DMS153 treated with DMSO at 0.1 percent for 48 hours (cell line): Measurements from ENCODE around the gene CCSER1.
"Not testable (repeated sequence)": the region's sequence is repeated elsewhere in the genome, so short reads cannot be mapped to it uniquely, and the experiment has no call there.

Experiments
- DNase-seq: peaks from one replicate; lab custom pipeline; 2025; ENCODE audit not compliant: unreplicated experiment; lab: John Stamatoyannopoulos, UW

Gene CCSER1

DNA sequence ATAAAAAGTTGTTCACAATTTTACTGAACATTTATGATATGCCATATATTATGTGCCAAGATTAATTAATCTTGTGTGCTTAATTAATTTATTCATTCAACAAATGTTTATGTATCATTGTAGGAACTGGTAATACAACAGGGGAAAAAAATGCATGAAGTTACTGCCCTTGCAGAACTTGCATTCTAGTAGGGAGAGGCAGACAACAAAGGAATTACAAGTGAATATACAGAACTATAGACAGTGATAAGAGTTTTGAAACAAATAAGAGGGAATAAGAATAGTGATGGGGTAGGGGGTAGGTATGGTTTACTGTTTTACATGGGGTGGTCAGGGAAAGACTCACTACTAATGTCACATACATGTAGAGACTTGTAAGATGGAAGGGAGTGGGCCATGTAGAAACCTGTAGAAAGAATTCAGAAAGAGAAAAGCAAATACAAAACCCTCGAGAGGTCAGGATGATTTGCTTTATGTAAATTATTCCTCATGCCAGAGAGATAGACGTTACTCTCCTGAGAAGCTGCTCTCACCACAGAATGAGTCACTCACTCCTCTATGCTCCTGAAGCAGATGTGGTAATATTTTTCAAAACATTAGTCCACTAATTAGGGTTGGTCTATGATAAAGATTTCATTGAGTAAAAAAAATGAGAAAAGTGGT lies 1321.6 kb downstream of the CCSER1 start:
- no peak for DNase-seq

DNA sequence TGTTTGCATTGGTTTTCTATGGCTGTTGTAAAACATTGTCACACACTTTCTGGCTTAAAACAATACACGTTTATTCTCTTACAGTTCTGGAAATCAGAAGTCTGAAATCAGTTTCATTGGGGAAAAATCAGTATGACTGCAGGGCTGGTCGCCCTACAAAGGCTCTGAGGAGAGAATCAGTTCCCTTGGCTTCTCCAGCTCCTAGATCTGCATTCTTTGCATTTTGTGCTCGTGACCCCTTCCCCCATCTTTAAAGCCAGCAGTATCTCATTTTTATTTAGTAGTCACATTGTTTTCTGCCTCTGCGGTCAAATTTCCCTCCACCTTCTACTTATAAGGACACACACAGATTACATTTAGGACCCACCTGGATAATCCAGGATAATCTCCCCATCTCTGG lies 1326.9 kb downstream of the CCSER1 start:
- no peak for DNase-seq

DNA sequence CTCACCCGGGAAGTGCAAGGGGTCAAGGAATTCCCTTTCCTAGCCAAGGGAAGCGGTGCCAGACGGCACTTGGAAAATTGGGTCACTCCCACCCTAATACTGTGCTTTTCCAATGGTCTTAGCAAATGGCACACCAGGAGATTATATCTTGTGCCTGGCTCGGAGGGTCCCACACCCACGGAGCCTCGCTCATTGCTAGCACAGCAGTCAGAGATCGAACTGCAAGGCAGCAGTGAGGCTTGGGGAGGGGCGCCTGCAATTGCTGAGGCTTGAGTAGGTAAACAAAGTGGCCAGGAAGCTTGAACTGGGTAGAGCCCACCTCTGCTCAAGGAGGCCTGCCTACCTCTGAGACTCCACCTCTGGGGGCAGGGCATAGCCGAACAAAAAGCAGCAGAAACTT lies 1335.4 kb downstream of the CCSER1 start:
- DNase-seq: not testable (repeated sequence)

DNA sequence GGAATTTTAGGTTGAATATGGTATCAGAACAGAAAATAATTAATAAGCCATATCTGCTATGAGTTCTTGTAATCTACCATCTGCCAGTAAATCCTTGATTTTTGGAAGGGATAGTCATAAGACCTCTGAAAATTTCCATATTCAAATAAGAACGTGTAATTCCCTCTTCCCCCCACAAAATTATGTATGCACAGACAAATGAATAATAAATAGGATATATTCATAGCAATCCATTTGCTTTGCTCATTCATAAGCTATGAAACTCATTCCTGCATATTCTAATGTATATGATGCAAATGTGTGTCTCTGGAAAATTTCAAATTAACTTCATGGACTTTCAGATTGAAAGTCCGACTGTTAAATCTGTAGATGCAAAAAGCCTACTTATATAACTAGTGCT lies 1343.5 kb downstream of the CCSER1 start:
- no peak for DNase-seq

DNA sequence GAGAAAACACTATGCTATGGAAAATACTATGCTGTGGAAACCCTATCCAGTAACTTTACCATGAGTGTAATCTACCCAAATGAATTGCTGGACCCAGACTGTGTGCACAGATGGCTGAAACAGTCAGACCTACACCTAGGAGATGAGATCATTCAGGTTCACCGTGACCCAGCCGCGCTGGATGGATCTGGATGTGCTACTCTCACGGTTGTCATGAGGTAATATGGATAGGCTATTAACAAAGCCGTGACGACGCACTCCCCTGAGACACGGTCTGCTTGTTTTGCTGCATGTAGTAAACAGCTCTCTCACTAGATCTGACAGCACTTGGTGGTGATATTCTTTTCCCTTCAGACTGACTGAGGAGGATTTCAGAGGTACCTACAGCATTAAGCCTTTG lies 1344.1 kb downstream of the CCSER1 start:
- no peak for DNase-seq

DNA sequence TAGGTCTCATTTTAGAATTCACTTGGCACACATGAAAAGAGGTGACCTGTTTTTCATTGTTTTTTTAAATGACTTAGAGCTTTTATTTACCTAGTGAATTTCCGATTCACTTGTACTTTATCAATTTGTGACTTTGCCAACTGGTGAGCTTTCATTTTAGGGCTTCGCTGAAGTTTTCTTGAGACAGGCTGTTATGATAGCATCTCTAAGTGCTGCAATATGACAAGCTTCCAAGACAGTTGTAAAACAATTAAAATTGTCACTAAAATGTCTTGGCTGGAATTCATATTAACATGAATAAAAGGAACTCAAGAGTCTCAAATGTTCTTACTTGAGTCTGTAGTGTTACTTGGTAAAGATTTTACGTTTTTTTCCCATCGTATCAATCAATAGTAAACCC lies 1344.9 kb downstream of the CCSER1 start:
- DNase-seq: no peak

DNA sequence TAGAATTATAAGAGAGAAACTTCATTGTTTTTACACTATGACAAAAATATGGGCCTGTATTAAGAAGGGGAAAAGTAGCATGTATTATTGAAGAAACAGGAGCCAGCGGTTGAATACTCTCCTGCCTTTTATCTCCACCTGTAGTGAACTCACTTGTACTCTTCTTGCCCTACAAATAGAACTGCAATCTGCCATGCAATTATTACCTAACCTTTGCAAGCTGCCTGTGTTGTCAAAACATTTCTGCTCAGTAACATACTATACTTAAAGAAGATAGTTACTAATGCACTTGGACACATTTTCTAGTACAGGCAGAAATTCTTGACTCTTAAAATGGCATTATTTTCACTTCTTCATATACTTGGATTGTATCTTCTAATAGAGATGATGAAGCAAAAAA lies 1358.2 kb downstream of the CCSER1 start:
- DNase-seq: no peak

DNA sequence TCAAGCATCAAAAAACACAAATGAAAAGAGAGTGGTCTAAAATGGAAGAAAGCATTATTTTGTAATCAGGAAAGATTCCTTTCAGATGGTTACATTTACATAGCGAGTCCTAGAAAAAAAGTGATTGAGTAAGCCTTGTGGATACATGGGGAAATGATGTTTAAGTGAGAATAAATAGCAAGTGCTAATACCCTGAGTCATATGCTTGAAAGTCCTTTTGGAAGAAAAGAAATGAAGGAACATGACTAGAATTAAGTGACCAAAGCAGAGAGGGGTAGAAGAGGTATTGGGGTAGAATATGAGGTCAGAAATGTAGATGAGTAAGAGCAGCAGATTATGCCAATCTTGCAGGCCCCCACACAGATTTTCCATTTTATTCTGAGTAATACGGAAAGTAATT lies 1361.8 kb downstream of the CCSER1 start:
- no peak for DNase-seq

DNA sequence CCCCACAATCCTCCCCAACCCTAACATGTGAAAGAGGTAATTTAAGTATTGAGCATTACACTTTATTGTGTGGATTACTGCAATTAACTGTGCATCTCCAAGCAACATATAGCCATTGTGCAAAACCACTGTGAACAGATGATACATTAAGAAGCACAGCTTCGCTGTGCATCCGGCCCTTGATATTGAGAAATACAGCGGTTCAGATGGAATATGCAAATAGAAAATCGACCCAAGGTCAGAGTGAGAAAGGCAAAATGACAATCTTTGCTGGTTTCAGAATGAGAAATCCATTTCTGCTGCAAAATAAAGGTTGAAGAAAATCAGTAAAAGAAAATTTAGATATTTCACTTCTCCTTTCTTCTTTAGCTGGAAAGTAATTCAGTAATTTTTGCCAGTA lies 1370.7 kb downstream of the CCSER1 start:
- no peak for DNase-seq

DNA sequence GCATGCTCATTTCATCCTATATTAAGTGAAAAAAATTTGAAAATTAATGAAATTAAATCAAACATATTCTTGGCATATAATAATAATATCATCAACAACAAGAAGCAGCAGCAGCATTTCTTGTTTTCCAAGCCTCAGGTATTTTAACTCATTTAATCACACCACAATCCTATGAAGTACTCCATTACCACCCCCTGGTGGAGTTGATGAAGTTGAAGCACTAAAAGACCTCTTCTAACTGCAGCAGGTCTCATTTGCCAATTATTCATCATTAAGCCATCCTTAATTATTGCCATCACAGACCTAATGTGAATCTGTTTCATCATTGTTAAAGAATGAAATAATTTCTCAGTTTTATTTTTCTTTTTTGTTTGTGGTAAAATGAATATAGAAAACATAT lies 1375.2 kb downstream of the CCSER1 start:
- DNase-seq: no peak

DNA sequence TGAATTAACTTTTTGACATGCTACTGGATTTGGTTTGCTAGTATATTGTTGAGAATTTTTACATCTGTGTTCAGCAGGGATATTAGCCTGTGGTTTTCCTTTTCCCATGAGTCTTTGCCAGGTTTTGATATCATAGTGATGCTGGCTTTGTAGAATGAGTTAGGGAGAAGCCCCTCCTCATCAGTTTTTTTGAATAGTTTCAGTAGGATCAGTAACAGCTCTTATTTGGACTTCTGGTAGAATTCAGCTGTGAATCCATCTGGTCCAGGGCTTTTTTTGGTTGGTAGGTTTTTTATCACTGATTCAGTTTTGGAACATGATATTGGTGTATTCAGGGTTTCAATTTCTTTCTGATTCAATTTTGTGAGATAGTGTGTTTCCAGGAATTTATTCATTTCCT lies 1386.1 kb downstream of the CCSER1 start:
- DNase-seq: no peak

DNA sequence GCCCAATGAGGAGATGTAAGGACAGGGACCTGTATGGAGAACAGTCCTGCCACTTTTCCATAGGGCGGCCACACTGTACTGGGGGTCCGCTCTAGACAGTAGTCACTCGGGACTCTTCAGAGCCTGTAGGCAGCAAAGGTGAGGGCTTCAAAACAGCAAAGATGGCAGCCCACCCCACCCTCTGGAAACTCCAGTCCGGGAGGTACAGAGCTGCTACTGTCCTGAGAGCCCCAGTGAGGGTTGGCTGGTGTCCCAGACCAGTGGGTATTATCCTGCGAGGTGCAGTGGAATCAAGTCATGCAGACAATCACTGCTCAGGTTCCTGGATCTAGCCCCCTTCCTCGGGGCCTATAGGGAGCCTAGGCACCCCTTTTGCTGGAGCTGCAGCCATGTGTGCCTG lies 1392.0 kb downstream of the CCSER1 start:
- DNase-seq: no peak

DNA sequence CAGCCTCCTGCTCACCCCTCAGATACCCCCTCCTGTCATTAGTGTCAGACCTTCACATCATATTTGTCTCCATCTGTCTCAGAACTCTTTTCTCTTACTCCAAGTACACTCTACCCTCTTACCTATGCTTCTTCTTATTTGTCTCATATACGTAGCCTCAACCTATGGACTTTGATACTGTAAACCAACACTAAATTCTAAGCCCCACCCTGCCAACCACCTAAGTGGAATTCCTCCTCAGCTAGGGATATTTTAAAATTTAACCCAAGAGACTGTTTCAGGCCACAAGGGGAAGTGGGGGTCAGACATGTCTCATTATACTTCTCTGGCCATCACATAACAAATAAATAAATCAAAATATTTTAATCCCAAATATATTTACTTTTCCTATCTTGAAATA lies 1398.4 kb downstream of the CCSER1 start:
- DNase-seq: no peak

DNA sequence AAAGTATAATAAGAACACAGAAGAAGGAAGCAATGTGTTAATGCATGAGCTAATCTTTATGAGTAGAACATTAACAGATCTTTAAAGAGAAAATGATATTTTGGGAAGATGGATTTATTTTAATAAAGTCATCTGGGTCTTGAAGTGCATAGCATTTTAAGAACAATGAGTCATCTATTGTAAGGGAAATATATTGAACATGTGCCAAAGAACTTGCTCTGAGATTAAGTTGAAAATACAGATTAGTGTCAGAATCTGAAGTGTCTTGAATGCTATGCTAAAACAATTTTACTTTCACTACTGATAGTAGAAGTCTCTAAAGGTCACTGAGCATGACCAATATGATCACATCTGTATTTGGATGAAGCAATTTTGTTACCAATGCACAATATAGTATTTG lies 1399.9 kb downstream of the CCSER1 start:
- no peak for DNase-seq

DNA sequence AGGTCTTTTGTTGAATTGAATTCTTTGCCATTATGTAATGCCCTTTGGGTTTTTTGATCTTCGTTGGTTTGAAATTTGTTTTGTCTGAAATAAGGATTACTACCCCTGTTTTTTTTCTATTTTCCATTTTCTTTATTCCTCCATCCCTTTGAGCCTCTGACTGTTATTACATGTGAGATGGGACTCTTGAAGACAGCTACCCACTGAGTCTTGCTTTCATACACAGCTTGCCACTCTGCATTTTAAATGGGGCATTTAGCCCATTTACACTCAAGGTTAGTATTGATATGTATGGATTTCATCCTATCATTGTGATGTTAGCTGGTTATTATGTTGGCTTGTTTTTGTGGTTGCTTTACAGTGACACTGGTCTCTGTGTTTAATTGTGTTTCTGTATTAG lies 1440.4 kb downstream of the CCSER1 start:
- no peak for DNase-seq

DNA sequence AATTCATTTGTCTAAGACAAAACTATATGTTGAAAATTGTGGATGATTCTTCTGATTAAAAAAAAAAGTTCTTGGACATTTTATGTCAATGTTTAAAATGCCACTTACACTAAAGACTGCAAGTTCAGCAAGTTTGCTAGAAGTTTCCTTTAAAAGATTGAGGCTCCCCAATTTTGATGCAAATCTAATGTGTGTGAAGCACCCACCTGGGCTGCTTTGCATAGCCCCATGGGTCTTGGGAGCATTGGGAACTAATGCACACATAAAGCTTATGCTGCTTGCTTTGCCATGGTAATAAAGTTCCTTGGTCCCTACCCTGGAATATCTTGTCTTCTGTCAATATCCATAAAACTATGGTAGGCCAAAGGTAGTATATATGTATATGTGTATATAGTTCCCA lies 1450.7 kb downstream of the CCSER1 start:
- no peak for DNase-seq

DNA sequence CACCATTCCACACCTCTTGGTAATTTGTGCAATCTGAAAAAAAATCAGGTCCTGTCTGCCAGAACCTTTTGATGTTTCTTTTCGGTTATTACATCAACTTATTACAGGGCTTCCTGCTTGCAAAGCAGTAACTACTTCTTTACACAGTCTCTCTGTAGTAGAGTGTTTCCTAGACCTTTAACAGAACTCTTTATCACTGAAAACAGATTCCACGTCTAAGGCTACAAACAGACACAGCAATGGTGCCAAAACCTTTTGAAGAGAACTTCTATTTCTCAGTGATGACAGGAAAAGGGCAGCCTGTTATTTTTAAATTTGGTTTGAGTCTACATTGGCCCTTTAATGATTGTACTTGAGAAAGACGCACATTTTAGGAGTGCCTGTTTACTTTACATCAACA lies 1463.1 kb downstream of the CCSER1 start:
- no peak for DNase-seq

DNA sequence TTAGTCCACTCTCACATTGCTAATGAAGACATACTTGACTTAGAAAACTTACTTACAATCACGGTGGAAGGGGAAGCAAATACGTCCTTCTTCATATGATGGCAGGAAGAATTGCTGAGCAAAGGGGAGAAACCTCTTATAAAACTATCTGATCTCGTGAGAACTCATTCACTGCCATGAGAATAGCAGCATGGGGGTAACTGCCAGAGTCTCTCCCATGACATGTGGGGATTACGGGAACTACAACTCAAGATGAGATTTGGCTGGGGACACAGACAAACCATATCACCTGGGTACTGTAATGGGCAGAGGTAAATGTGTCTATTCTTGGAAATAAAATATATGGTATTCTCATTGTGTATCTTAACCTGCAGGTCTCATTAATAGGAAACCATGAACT lies 1464.9 kb downstream of the CCSER1 start:
- DNase-seq: no peak

DNA sequence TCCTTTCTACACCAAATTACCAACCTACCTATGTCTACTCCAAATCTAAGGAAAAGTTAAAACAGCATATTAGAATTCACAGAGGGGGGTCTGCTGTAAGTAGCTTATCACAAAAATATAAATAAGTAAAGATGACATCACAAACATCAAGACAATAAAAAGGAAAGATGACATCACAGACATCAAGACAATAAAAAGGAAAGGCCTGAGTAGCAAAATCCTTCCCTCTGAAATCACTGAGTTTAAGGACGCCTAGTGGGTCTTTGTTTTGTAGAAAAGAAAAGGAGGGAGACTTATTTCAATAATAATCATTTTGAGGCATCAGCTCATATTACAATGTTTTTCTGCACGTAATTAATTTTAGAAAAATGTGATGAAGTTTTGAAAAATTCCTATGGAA lies 1469.5 kb downstream of the CCSER1 start:
- DNase-seq: no peak

DNA sequence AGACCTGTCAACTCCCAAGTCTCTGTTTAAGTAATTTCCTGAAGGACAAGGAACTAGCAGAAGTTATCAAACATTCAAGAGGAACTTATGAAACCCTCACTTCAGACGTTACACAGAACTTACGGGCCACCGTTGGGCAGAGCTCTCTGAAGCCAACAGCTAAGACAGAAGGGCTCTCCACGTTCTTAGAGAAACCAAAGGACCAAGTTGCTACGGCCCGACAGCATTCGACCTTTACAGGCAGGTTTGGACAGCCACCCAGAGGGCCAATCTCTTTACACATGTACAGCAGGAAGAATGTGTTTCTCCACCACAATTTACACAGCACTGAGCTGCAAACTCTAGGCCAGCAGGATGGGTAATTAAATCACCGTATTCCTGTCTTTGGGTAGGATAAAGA lies 1471.5 kb downstream of the CCSER1 start:
- no peak for DNase-seq

DNA sequence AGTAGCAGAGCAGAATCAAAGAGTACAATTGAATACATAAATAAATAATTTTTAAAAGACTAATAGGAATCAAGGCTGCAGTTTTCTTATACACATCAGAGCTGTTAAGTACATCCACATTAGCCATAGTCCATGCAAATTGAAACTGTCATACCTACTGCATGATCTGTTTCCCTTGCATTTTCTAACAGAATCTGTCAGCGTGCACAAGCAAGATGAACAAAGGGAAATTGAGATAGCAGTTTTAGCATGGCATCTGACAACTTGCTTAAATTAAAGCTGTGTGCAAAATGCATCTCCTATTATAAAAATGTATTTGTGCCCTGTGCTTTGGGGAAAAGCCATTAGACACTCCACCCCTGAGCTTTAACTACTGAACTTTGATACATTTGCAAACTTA lies 1473.1 kb downstream of the CCSER1 start:
- no peak for DNase-seq

DNA sequence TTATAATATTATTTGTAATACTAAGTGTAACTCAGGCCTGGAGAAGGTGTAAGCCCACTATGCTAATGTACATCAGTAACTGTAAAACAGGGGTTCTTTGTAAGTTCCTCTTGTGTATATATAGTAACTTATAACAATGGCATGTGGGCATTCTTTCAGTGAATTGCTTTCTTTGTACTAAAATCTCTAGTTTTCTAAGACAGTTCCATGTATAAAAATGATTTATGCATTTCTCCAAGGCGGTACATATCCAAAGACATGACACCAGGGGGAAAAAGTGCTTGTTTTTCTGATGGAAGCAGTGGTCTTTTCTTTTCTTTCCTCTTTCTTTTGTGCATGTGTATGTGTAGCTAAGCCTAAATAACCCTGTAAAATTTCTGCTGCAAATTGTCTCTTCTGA lies 1474.2 kb downstream of the CCSER1 start:
- DNase-seq: no peak

DNA sequence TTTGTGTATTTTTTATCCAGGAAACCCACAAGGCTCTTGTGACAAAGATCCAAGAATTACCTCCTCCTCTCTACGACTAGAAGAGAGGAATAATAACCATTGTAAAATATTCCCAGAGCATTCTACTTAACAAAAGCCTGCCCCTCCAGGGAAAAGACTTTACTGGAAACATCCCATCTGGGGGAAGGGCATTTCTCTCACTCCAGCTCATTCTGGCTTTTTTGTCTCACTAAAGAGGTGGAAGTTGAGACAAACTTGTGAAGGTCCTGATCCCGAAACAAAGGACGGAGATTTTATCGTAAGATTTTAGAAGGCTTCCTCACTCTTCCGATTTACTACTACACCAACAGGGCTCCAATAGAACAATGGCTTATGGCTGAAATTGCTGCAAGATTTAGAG lies 1484.6 kb downstream of the CCSER1 start:
- no peak for DNase-seq

DNA sequence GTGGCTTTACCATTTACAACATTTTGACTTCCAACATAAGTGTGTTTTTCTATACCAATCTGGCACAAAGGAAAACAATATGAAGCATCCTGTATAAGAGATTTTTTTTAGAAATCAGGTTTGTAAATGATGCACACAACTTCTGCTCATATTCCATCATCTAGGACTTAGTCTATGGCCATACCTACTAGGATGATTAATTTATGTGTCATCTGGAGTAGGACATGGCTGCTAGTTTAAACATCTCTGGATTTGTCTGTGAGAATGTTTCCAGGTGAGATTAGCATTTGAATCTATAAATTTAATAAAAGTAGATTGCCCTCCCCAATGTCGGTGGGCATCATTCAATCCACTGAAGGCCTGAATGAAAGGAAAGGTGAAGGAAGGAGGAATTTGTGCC lies 1493.8 kb downstream of the CCSER1 start:
- no peak for DNase-seq
